Iris pigment epithelial cell (primary cell): ENCODE data around the gene STK39.

Experiments
- DNase-seq: peaks from one replicate; pipeline ENCODE4 v3.0.0-alpha.2; 2011; ENCODE audit warnings: low read depth

Gene STK39

GRCh38 chr2:167992278-167992677, 255.1 kb downstream of the STK39 start:
- no peak for DNase-seq

GRCh38 chr2:167990062-167990461, 257.3 kb downstream of the STK39 start:
- no peak for DNase-seq

- DNase-seq = no peak
Measured at GRCh38 chr2:167988296-167988695, 259.1 kb downstream of the STK39 start.

GRCh38 chr2:167987558-167987957, 259.8 kb downstream of the STK39 start:
- no peak for DNase-seq

GRCh38 chr2:167987026-167987425, 260.4 kb downstream of the STK39 start:
- DNase-seq = no peak

GRCh38 chr2:167986223-167986622, 261.2 kb downstream of the STK39 start:
- no peak for DNase-seq

GRCh38 chr2:167981945-167982344, 265.4 kb downstream of the STK39 start:
- DNase-seq = no peak

GRCh38 chr2:167980439-167980838, 267.0 kb downstream of the STK39 start:
- no peak for DNase-seq

GRCh38 chr2:167972746-167973145, 274.6 kb downstream of the STK39 start:
- DNase-seq = no peak

GRCh38 chr2:167972020-167972419, 275.4 kb downstream of the STK39 start:
- DNase-seq = no peak

GRCh38 chr2:167966937-167967913, 280.2 kb downstream of the STK39 start:
- DNase-seq = peak; percentile 23

GRCh38 chr2:167965907-167966761, 281.3 kb downstream of the STK39 start:
- DNase-seq = no peak

GRCh38 chr2:167964650-167965413, 282.6 kb downstream of the STK39 start:
- no peak for DNase-seq

- no peak for DNase-seq
Measured at GRCh38 chr2:167963899-167964649, 283.3 kb downstream of the STK39 start.

- no peak for DNase-seq
Measured at GRCh38 chr2:167962436-167963226, 284.8 kb downstream of the STK39 start.

- DNase-seq = no peak
Measured at GRCh38 chr2:167961536-167962048, 285.8 kb downstream of the STK39 start.

- DNase-seq = no peak
Measured at GRCh38 chr2:167960089-167960747, 287.2 kb downstream of the STK39 start.

- no peak for DNase-seq
Measured at GRCh38 chr2:167957662-167958061, 289.7 kb downstream of the STK39 start.

GRCh38 chr2:167955264-167955906, 292.0 kb downstream of the STK39 start:
- DNase-seq = no peak
